Measurements from ENCODE around the gene ALX3.

DNA sequence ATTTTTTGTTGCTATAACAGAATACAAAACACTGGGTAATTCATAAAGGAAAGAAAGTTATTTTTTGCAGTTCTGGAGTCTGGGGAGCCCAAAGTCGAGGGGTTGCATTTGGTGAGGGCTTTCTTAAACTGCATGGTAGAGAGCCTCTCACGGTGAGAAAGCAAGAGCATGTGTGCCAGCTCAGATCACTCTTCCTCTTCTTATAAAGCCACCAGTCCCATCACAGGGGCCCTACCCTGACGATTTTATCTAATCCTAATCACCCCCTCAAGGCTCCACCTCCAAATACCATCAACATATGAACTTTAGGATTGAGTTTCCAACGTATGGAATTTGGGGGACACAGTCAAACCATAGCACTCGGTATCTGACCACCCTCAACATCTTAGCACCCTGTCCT lies 37.1 kb downstream of the ALX3 start:
- TF ChIP-seq SUZ12 (IDR thresholded peaks at IDR 0.05; ENCODE audit: extremely low read depth, insufficient read depth, insufficient read length) (no peak), YY1 (IDR thresholded peaks at IDR 0.05; ENCODE audit: insufficient read depth, insufficient read length) (no peak)

All from NT2/D1 (cell line).